HEK293 (cell line): Measurements from ENCODE around the gene SNX15.

ENCODE experiments used
- CTCF ChIA-PET: fragments of 350-600 bp; formaldehyde crosslinking; extraction: SDS; loops from one replicate; lab custom pipeline; 2021; ENCODE audit warnings: antibody characterized with exemption; lab: Yijun Ruan, JAX
- POLR2A ChIA-PET: fragments of 300-600 bp; formaldehyde crosslinking; extraction: SDS; loops from one replicate; lab custom pipeline; 2020; ENCODE audit warnings: antibody characterized with exemption, inconsistent platforms; lab: Yijun Ruan, JAX
- H3K27ac ChIP-seq: fragments of 200-500 bp; sonication (Bioruptor generic); 2 replicates; pipeline ENCODE4 v1.5.1; 2014; ENCODE audit warnings: low read depth, low read length, control low read depth, inconsistent platforms; ENCODE audit errors: extremely low read depth
- H3K36me3 ChIP-seq, 2 experiments: fragments of 200-500 bp in 1 of 2; sonication (Bioruptor generic) in 1 of 2; 1 replicate in 1 of 2; 2 replicates in 1 of 2; pipeline ENCODE4 v1.5.1; 2014 to 2017; ENCODE audit warnings: inconsistent platforms in 2 of 2, low read length in 2 of 2; ENCODE audit not compliant: control insufficient read depth in 2 of 2, insufficient read depth in 1 of 2
- H3K4me1 ChIP-seq: fragments of 200-500 bp; sonication (Bioruptor generic); 2 replicates; pipeline ENCODE4 v1.5.1; 2014; ENCODE audit warnings: mild to moderate bottlenecking, low read length, inconsistent platforms; ENCODE audit not compliant: control insufficient read depth, insufficient read depth
- H3K4me3 ChIP-seq: 2 replicates; pipeline ENCODE4 v1.5.1; 2011; ENCODE audit warnings: low read depth, mild to moderate bottlenecking, control low read depth, low read length, moderate library complexity
- H3K9me3 ChIP-seq: fragments of 200-500 bp; sonication (Bioruptor generic); 2 replicates; pipeline ENCODE4 v1.5.1; 2014; ENCODE audit warnings: low read depth, low read length, inconsistent platforms; ENCODE audit not compliant: control insufficient read depth, insufficient read depth
- ATF2 ChIP-seq: fragments of 450-650 bp; formaldehyde crosslinking; IDR thresholded peaks from 2 replicates; pipeline ENCODE4 v1.5.1; 2016; ENCODE audit warnings: missing biosample characterization, missing genetic modification characterization, low read depth
- HOXC10 ChIP-seq: sonication (generic); formaldehyde crosslinking; IDR thresholded peaks from 2 replicates; pipeline ENCODE4 v1.8.1; 2023; ENCODE audit warnings: mild to moderate bottlenecking, missing genetic modification reagents
- KLF16 ChIP-seq: fragments of 450-650 bp; formaldehyde crosslinking; IDR thresholded peaks from 2 replicates; pipeline ENCODE4 v1.5.1; 2017; ENCODE audit warnings: missing biosample characterization, missing genetic modification characterization
- KLF17 ChIP-seq: fragments of 450-650 bp; formaldehyde crosslinking; IDR thresholded peaks from 2 replicates; pipeline ENCODE4 v1.5.1; 2016; ENCODE audit warnings: missing biosample characterization, missing genetic modification characterization
- KLF9 ChIP-seq: fragments of 450-650 bp; formaldehyde crosslinking; IDR thresholded peaks from 2 replicates; pipeline ENCODE4 v1.5.1; 2016; ENCODE audit warnings: missing biosample characterization, missing genetic modification characterization, low read depth
- MEIS1 ChIP-seq: sonication (generic); formaldehyde crosslinking; IDR thresholded peaks from 2 replicates; pipeline ENCODE4 v1.8.1; 2022; ENCODE audit warnings: missing genetic modification reagents, mild to moderate bottlenecking, borderline replicate concordance
- MZF1 ChIP-seq: fragments of 450-650 bp; formaldehyde crosslinking; IDR thresholded peaks from 2 replicates; pipeline ENCODE4 v1.5.1; 2017; ENCODE audit warnings: missing biosample characterization, missing genetic modification characterization, borderline replicate concordance
- SALL2 ChIP-seq: fragments of 450-650 bp; formaldehyde crosslinking; IDR thresholded peaks from 2 replicates; pipeline ENCODE4 v1.5.0; 2017; ENCODE audit warnings: missing biosample characterization, mild to moderate bottlenecking, missing genetic modification characterization, borderline replicate concordance
- SP3 ChIP-seq: fragments of 450-650 bp; formaldehyde crosslinking; IDR thresholded peaks from 2 replicates; pipeline ENCODE4 v1.5.1; 2016; ENCODE audit warnings: missing biosample characterization, missing genetic modification characterization
- YY2 ChIP-seq: fragments of 450-650 bp; formaldehyde crosslinking; IDR thresholded peaks from 2 replicates; pipeline ENCODE4 v1.5.1; 2016; ENCODE audit warnings: missing biosample characterization, missing genetic modification characterization
- ZBTB11 ChIP-seq: fragments of 450-650 bp; formaldehyde crosslinking; conservative IDR thresholded peaks from 2 replicates; pipeline ENCODE4 v1.5.1; 2016; ENCODE audit warnings: low read depth, missing biosample characterization, missing genetic modification characterization
- ZBTB17 ChIP-seq: fragments of 450-650 bp; formaldehyde crosslinking; IDR thresholded peaks from 2 replicates; pipeline ENCODE4 v1.5.1; 2016; ENCODE audit warnings: missing biosample characterization, missing genetic modification characterization
- ZBTB20 ChIP-seq: fragments of 450-650 bp; formaldehyde crosslinking; IDR thresholded peaks from 2 replicates; pipeline ENCODE4 v1.5.1; 2016; ENCODE audit warnings: missing biosample characterization, missing genetic modification characterization
- ZBTB48 ChIP-seq: fragments of 450-650 bp; formaldehyde crosslinking; IDR thresholded peaks from 2 replicates; pipeline ENCODE4 v1.5.1; 2016; ENCODE audit warnings: missing biosample characterization, missing genetic modification characterization
- ZBTB7A ChIP-seq: fragments of 450-650 bp; formaldehyde crosslinking; IDR thresholded peaks from 2 replicates; pipeline ENCODE4 v1.5.1; 2016; ENCODE audit warnings: low read depth, missing biosample characterization, missing genetic modification characterization
- ZBTB8A ChIP-seq: fragments of 450-650 bp; formaldehyde crosslinking; IDR thresholded peaks from 2 replicates; pipeline ENCODE4 v1.5.1; 2016; ENCODE audit warnings: missing biosample characterization, missing genetic modification characterization
- ZNF157 ChIP-seq: fragments of 450-650 bp; formaldehyde crosslinking; IDR thresholded peaks from 2 replicates; pipeline ENCODE4 v1.5.1; 2016; ENCODE audit warnings: missing biosample characterization, missing genetic modification characterization
- ZNF184 ChIP-seq: fragments of 450-650 bp; IDR thresholded peaks from 2 replicates; pipeline ENCODE4 v1.5.1; 2018; ENCODE audit warnings: missing biosample characterization, mild to moderate bottlenecking, missing genetic modification characterization
- ZNF362 ChIP-seq: fragments of 450-650 bp; formaldehyde crosslinking; IDR thresholded peaks from 2 replicates; pipeline ENCODE4 v1.5.1; 2016; ENCODE audit warnings: missing biosample characterization, missing genetic modification characterization
- ZNF404 ChIP-seq: fragments of 450-650 bp; formaldehyde crosslinking; IDR thresholded peaks from 2 replicates; pipeline ENCODE4 v1.5.1; 2017; ENCODE audit warnings: missing biosample characterization, missing genetic modification characterization
- ZNF501 ChIP-seq: fragments of 450-650 bp; formaldehyde crosslinking; IDR thresholded peaks from 2 replicates; pipeline ENCODE4 v1.5.1; 2016; ENCODE audit warnings: missing biosample characterization, missing genetic modification characterization
- ZNF530 ChIP-seq: fragments of 450-650 bp; formaldehyde crosslinking; IDR thresholded peaks from 2 replicates; pipeline ENCODE4 v1.5.1; 2016; ENCODE audit warnings: low read depth, missing biosample characterization, missing genetic modification characterization
- ZNF600 ChIP-seq: fragments of 450-650 bp; formaldehyde crosslinking; IDR thresholded peaks from 2 replicates; pipeline ENCODE4 v1.5.1; 2016; ENCODE audit warnings: missing biosample characterization, missing genetic modification characterization
- ZNF621 ChIP-seq: fragments of 450-650 bp; formaldehyde crosslinking; IDR thresholded peaks from 2 replicates; pipeline ENCODE4 v1.5.1; 2017; ENCODE audit warnings: missing biosample characterization, missing genetic modification characterization
- ZNF623 ChIP-seq: fragments of 450-650 bp; formaldehyde crosslinking; IDR thresholded peaks from 2 replicates; pipeline ENCODE4 v1.5.1; 2016; ENCODE audit warnings: missing biosample characterization, missing genetic modification characterization
- ZNF658 ChIP-seq: fragments of 450-650 bp; formaldehyde crosslinking; IDR thresholded peaks from 2 replicates; pipeline ENCODE4; 2016; ENCODE audit warnings: missing biosample characterization, missing genetic modification characterization
- ZNF670 ChIP-seq: fragments of 450-650 bp; formaldehyde crosslinking; IDR thresholded peaks from 2 replicates; pipeline ENCODE4 v1.5.1; 2016; ENCODE audit warnings: missing biosample characterization, missing genetic modification characterization, low read depth
- ZNF692 ChIP-seq: fragments of 450-650 bp; formaldehyde crosslinking; IDR thresholded peaks from 2 replicates; pipeline ENCODE4 v1.5.1; 2016; ENCODE audit warnings: missing biosample characterization, missing genetic modification characterization
- ZNF747 ChIP-seq: fragments of 450-650 bp; formaldehyde crosslinking; IDR thresholded peaks from 2 replicates; pipeline ENCODE4 v1.5.1; 2016; ENCODE audit warnings: missing biosample characterization, missing genetic modification characterization

The SNX15 gene

GRCh38 chr11:65027213-65028067 lies at the start of gene SNX15:
Gene SNX15, plus strand, starts transcription at chr11:65027439. Its CDS starts 99 bp downstream, at chr11:65027538.
- ChIA-PET CTCF (interaction anchor here (0.6 to 3.5 kb wide), 7 partner anchors 11 to 180 kb away, joined by 3 to 24 read pairs (median 4); partner anchors contain the start of genes ARL2, CDCA5 and TM7SF2), POLR2A (interaction anchor here (0.6 to 3.6 kb wide), 5 partner anchors 9 to 234 kb away, joined by 3 to 17 read pairs (median 3); partner anchors contain the start of genes ARL2, POLA2 and SAC3D1)
- Histone ChIP-seq H3K4me3 (peak within 1 kb of the TSS; percentile 70), H3K9me3 (no peaks in the 10 kb centered on the region), H3K27ac (peak within 1 kb of the TSS; percentile 64; the same call in 1 of the 2 replicates), H3K4me1 (0 out of 2 replicates have a peak, but pooled peaks cover 2% of the 10 kb centered on the region), H3K36me3 (peaks cover 0 to 7% of the 10 kb centered on the region in 2 experiments; a peak in 2 of 3 replicates)
- TF ChIP-seq ZNF501 (peak; percentile 81; the same call in 1 of the 2 replicates), MZF1 (tag by site-specific recombination) (no peak), ZBTB17 (tag by site-specific recombination) (peak; percentile 94), ZNF600 (tag by site-specific recombination) (peak; percentile 87), ZNF404 (tag by site-specific recombination) (no peak), ZNF157 (no peak), ZBTB20 (tag by site-specific recombination) (peak; percentile 78; the same call in 1 of the 2 replicates), ZNF362 (tag by site-specific recombination) (0 out of 2 replicates have a peak, but pooled peaks have one; percentile 24), KLF9 (tag by site-specific recombination) (peak; percentile 87), ZBTB7A (tag by site-specific recombination) (peak; percentile 81; the same call in 1 of the 2 replicates), SP3 (tag by site-specific recombination) (peak; percentile 84), HOXC10 (CRISPR knock-in tag) (no peak), ZNF747 (tag by site-specific recombination) (no peak), ATF2 (tag by site-specific recombination) (no peak), KLF17 (tag by site-specific recombination) (peak; percentile 77; the same call in 1 of the 2 replicates), ZNF623 (tag by site-specific recombination) (0 out of 2 replicates have a peak, but pooled peaks have one; percentile 24), YY2 (tag by site-specific recombination) (peak; percentile 18; the same call in 1 of the 2 replicates), ZNF530 (no peak), ZNF658 (tag by site-specific recombination) (no peak), ZBTB48 (peak; percentile 100), ZNF692 (tag by site-specific recombination) (peak; percentile 100), ZNF621 (no peak), KLF16 (tag by site-specific recombination) (peak; percentile 95), MEIS1 (no peak), ZBTB11 (tag by site-specific recombination) (peak; percentile 77), ZNF670 (tag by site-specific recombination) (no peak), SALL2 (no peak), ZNF184 (tag by site-specific recombination) (peak; percentile 36; the same call in 1 of the 2 replicates), ZBTB8A (peak; percentile 86)
